Neural progenitor cell (in vitro differentiated cells): ENCODE data around the gene SNCAIP.

ENCODE experiments used
- EZH2 ChIP-seq: fragments of 200-600 bp; sonication (generic); IDR thresholded peaks from 2 replicates; pipeline ENCODE4 v1.6.1; 2017; ENCODE audit warnings: antibody characterized with exemption, mild to moderate bottlenecking, moderate library complexity
- EZH2phosphoT487 ChIP-seq: fragments of 200-600 bp; sonication (generic); IDR thresholded peaks from 2 replicates; pipeline ENCODE4 v1.6.1; 2017; ENCODE audit warnings: antibody characterized with exemption
- TF ChIP-seq, protein P1 (sequence below): fragments of 200-600 bp; sonication (generic); IDR thresholded peaks from 2 replicates; pipeline ENCODE4 v1.5.1; 2017; ENCODE audit warnings: antibody characterized with exemption, mild to moderate bottlenecking

DNA sequence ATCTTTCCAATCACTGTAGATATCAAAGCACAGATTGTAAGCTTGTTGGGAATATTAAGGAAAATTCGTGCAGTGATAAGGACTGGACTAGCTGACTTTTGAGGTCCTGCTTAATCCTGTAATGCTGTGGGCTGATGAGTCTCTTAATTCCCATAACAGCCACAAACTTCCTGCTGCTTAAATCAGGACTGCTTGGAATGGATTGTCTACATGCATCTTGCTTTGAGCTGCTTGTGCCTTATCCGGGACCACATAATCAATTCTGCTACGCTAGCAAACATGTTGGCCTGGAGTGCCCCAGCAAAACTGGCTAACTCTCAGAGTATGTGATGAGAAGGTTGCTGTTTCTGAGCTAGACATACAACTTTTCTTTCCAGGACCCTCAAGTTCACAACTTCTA is 79.6 kb downstream of the SNCAIP start:
- TF ChIP-seq, protein P1, sequence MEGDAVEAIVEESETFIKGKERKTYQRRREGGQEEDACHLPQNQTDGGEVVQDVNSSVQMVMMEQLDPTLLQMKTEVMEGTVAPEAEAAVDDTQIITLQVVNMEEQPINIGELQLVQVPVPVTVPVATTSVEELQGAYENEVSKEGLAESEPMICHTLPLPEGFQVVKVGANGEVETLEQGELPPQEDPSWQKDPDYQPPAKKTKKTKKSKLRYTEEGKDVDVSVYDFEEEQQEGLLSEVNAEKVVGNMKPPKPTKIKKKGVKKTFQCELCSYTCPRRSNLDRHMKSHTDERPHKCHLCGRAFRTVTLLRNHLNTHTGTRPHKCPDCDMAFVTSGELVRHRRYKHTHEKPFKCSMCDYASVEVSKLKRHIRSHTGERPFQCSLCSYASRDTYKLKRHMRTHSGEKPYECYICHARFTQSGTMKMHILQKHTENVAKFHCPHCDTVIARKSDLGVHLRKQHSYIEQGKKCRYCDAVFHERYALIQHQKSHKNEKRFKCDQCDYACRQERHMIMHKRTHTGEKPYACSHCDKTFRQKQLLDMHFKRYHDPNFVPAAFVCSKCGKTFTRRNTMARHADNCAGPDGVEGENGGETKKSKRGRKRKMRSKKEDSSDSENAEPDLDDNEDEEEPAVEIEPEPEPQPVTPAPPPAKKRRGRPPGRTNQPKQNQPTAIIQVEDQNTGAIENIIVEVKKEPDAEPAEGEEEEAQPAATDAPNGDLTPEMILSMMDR, result no peak
- no peak for TF ChIP-seq EZH2phosphoT487
- no peak for TF ChIP-seq EZH2
